HepG2 (cell line): ENCODE data around the gene DLG2. TPM values are rescaled to one million over a fixed set of nuclear protein-coding genes. Genes with fewer than 3 reads are reported as not detected.

Source experiments
- ATAC-seq: fragments of 200-7000 bp; cut with Tn5 transposase; 3 replicates; pipeline ENCODE4 v1.9.1; 2020; ENCODE audit warnings: mild to moderate bottlenecking, moderate library complexity
- BruUV-seq: library from RNA; stranded (reverse); fragments of 400-500 nt; replicated peaks from 2 replicates; lab custom pipeline; 2021; lab: Mats Ljungman, UMichigan
- CTCF ChIA-PET: fragments of 300-600 bp; formaldehyde crosslinking; extraction: SDS; loops from one replicate; lab custom pipeline; 2021; ENCODE audit warnings: low total read pairs, inconsistent platforms, low intra/inter-chr PET ratio; lab: Yijun Ruan, JAX
- POLR2A ChIA-PET: fragments of 350-600 bp; sonication (Branson Sonifier 250); formaldehyde crosslinking; loops from one replicate; lab custom pipeline; 2020; ENCODE audit warnings: antibody characterized with exemption, inconsistent platforms; lab: Yijun Ruan, JAX
- DNase-seq: peaks from one replicate; pipeline ENCODE4 v3.0.0-alpha.2; 2015; ENCODE audit warnings: low spot score
- FAIRE-seq: peaks from 3 replicates; lab custom pipeline; 2011; peaks lifted over from hg19 to GRCh38; lab: Jason Lieb, UNC
- H2AFZ ChIP-seq: one replicate; pipeline ENCODE4 v1.6.1; 2011; ENCODE audit warnings: low read length, inconsistent platforms
- H3K27ac ChIP-seq: fragments of 300-600 bp; 3 replicates; pipeline ENCODE4 v1.8.0; 2011; ENCODE audit warnings: mixed run types, mild to moderate bottlenecking, mixed read lengths, low read length, inconsistent platforms; ENCODE audit not compliant: insufficient read depth; ENCODE audit errors: extremely low read length
- H3K27me3 ChIP-seq, 2 experiments: fragments of 200-600 bp in 1 of 2; 2 replicates in 1 of 2; 3 replicates in 1 of 2; pipeline versions ENCODE4 v1.6.0 to v1.8.0; 2011; ENCODE audit warnings: low read length in 2 of 2, mild to moderate bottlenecking in 2 of 2, moderate library complexity in 2 of 2, inconsistent platforms in 1 of 2; ENCODE audit not compliant: insufficient read depth in 2 of 2, control insufficient read depth in 1 of 2
- H3K36me3 ChIP-seq, 2 experiments: fragments of 200-600 bp in 1 of 2; replicated peaks in 1 of 2; 2 replicates in 1 of 2; 3 replicates in 1 of 2; pipeline versions ENCODE4 v1.5.1 to v1.8.0; 2011; ENCODE audit warnings: low read length in 2 of 2, inconsistent platforms in 1 of 2; ENCODE audit not compliant: insufficient read depth in 2 of 2, control insufficient read depth in 1 of 2
- H3K4me1 ChIP-seq: 2 replicates; pipeline ENCODE4 v1.5.1; 2012; ENCODE audit warnings: low read length, inconsistent platforms; ENCODE audit not compliant: insufficient read depth
- H3K4me2 ChIP-seq: 2 replicates; pipeline ENCODE4 v1.6.0; 2011; ENCODE audit warnings: low read depth, low read length, inconsistent platforms
- H3K4me3 ChIP-seq, 3 experiments: fragments of 200-600 bp in 1 of 3; sonication (generic), shearing (Covaris generic) in 1 of 3; replicated peaks in 1 of 3; 2 replicates each; pipeline ENCODE4 v1.5.1; 2011 to 2016; ENCODE audit warnings: low read length in 3 of 3, inconsistent platforms in 2 of 3, low read depth in 2 of 3, mild to moderate bottlenecking in 2 of 3, control low read depth in 1 of 3, mixed read lengths in 1 of 3; ENCODE audit not compliant: insufficient read depth in 1 of 3
- H3K79me2 ChIP-seq: one replicate; pipeline ENCODE4 v1.6.1; 2011; ENCODE audit warnings: low read length, inconsistent platforms; ENCODE audit not compliant: insufficient read depth
- H3K9ac ChIP-seq: 2 replicates; pipeline ENCODE4 v1.6.0; 2011; ENCODE audit warnings: mild to moderate bottlenecking, low read depth, low read length, inconsistent platforms; ENCODE audit not compliant: insufficient read depth
- H3K9me3 ChIP-seq: 2 replicates; pipeline ENCODE4 v1.5.1; 2012; ENCODE audit warnings: mild to moderate bottlenecking, low read length
- H4K20me1 ChIP-seq: 2 replicates; pipeline ENCODE4 v1.6.0; 2011; ENCODE audit warnings: inconsistent platforms, mild to moderate bottlenecking, low read length, moderate library complexity; ENCODE audit not compliant: insufficient read depth
- CTCF ChIP-seq: sonication (generic); formaldehyde crosslinking; IDR thresholded peaks from 2 replicates; pipeline ENCODE4 v1.5.0; 2020; ENCODE audit warnings: mild to moderate bottlenecking, missing genetic modification reagents, moderate library complexity
- KMT2A ChIP-seq: sonication (generic); formaldehyde crosslinking; IDR thresholded peaks from 2 replicates; pipeline ENCODE4 v1.4.0; 2020; ENCODE audit warnings: missing genetic modification reagents
- MAX ChIP-seq: IDR thresholded peaks from 2 replicates; pipeline ENCODE4 v1.6.1; 2012; ENCODE audit warnings: inconsistent platforms
- NR2C2 ChIP-seq: sonication (generic); formaldehyde crosslinking; IDR thresholded peaks from 2 replicates; pipeline ENCODE4 v1.4.0; 2020; ENCODE audit warnings: missing genetic modification reagents, mild to moderate bottlenecking, moderate library complexity, borderline replicate concordance
- SCMH1 ChIP-seq: sonication (generic); formaldehyde crosslinking; IDR thresholded peaks from 2 replicates; pipeline ENCODE4 v1.9.0; 2021; ENCODE audit warnings: missing genetic modification reagents, mild to moderate bottlenecking, borderline replicate concordance
- YEATS2 ChIP-seq: sonication (generic); formaldehyde crosslinking; IDR thresholded peaks from 2 replicates; pipeline ENCODE4 v1.4.0; 2020; ENCODE audit warnings: missing genetic modification reagents, borderline replicate concordance
- ZNF580 ChIP-seq: IDR thresholded peaks from 2 replicates; pipeline ENCODE4 v1.6.1; 2016; ENCODE audit warnings: low read depth, borderline replicate concordance
- WGBS: methylation state at CpG from one replicate; pipeline ENCODE4 v1.1.6; 2017; ENCODE audit warnings: low lambda C conversion rate; 5-methylcytosine and 5-hydroxymethylcytosine counted together
- in situ Hi-C: cut with HindIII; loops from 2 replicates; pipeline ENCODE4 v1.10.0; 2017; ENCODE audit warnings: low pct_unique_long_range_greater_than_20kb; ENCODE audit not compliant: extremely low pct_ligation_motif_present
- intact Hi-C: fragments of 100-400 bp; cut with micrococcal nuclease; formaldehyde crosslinking; loops from one replicate; pipeline ENCODE4 v1.10.0; 2022; ENCODE audit not compliant: unreplicated experiment
- polyA plus RNA-seq, 8 experiments: library from polyadenylated mRNA; depleted of rRNA in 3 of 8; stranded (reverse) in 7 of 8; unstranded in 1 of 8; fragments of >200 nt; fragmentation: Illumina TruSeq in 4 of 8; extraction: Trizol in 4 of 8; gene quantifications; 2 replicates each; pipeline versions ENCODE4 v1.2.1 to v1.2.3, GENCODE V29; 2011 to 2016; ENCODE audit warnings: low read depth in 4 of 8, missing spikeins in 1 of 8, mixed read lengths in 1 of 8; ENCODE audit not compliant: insufficient read depth in 1 of 8
- total RNA-seq, 5 experiments: library from RNA; depleted of rRNA; stranded (reverse); fragments of >200 nt; fragmentation: Illumina TruSeq; extraction: Trizol; gene quantifications; 2 replicates each; pipeline ENCODE4 v1.2.3, GENCODE V29; 2016; ENCODE audit warnings: low read depth in 1 of 5

Gene DLG2
- total and polyA plus RNA-seq, 2 of the 13 experiments (the other 11 are each of a cell fraction or from before 2014, with no cell fraction given), result 0.46 to 1.0 TPM

DNA sequence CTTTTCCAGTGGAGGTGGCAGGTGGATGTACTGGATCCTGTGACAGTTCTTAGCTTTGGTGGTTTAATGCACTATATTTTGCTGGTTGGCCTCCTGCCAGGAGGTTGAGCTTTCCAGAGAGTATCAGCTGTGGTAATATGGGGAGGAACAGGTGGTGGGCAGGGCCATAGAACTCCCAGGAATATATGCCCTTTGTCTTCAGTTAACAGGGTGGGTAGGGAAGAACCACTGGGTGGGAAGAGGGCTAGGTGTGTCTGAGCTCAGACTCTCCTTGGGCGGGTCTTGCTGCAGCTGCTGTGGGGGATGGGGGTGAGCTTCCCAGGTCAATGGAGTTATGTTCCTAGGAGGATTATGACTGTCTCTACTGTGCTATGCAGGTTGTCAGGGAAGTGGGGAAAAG is 203.8 kb downstream of the DLG2 start:
- no peak overlapping the region for H2AFZ ChIP-seq
- H3K4me1 ChIP-seq, result no peaks in the 10 kb centered on the region
- H3K79me2 ChIP-seq, result no peaks in the 10 kb centered on the region
- FAIRE-seq, result no peak
- ChIA-PET CTCF (no interaction called here), POLR2A (no interaction called here)
- WGBS, result no CpG with 5 or more reads among the region's 1 CpG
- no peak for ATAC-seq
- in situ Hi-C loops (no loop called here), intact Hi-C loops (no loop called here)
- H3K9me3 ChIP-seq, result no peaks in the 10 kb centered on the region
- no TSS peak for BruUV-seq
- H3K4me2 ChIP-seq, result no peak overlapping the region
- H3K27ac ChIP-seq, result no peak overlapping the region
- no peak for TF ChIP-seq CTCF (CRISPR knock-in tag)
- DNase-seq, result no peak
- H3K4me3 ChIP-seq, result no peak overlapping the region
- H3K9ac ChIP-seq, result no peak overlapping the region
- H3K36me3 ChIP-seq, result no peaks in the 10 kb centered on the region
- no peaks in the 10 kb centered on the region for H3K27me3 ChIP-seq
- H4K20me1 ChIP-seq, result no peaks in the 10 kb centered on the region

DNA sequence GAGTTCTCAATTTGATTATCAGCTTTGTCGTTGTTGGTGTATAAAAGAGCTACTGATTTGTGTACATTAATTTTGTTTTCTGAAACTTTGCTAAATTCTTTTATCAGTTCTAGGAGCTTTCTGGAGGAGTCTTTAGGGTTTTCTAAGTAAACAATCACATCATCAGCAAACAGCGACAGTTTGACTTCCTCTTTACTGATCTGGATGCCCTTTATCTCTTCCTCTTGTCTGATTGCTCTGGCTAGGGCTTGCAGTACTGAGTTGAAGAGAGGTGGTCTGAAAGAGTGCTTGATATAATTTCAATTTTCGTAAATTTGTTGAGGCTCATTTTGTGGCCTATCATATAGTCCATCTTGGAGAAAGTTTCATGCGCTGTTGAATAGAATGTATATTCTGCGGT is 213.0 kb downstream of the DLG2 start:
- ChIA-PET CTCF (no interaction called here), POLR2A (no interaction called here)
- TF ChIP-seq YEATS2 (CRISPR knock-in tag) (no peak), ZNF580 (CRISPR knock-in tag) (no peak), NR2C2 (no peak), SCMH1 (CRISPR knock-in tag) (no peak), MAX (no peak), KMT2A (CRISPR knock-in tag) (no peak)
- 40% methylated on average over 5 of the region's 5 CpGs for WGBS
- BruUV-seq, result no TSS peak
- ATAC-seq, result no peak
- Histone ChIP-seq H4K20me1 (no peaks in the 10 kb centered on the region), H3K36me3 (no peaks in the 10 kb centered on the region), H3K9ac (no peak overlapping the region), H3K4me1 (no peaks in the 10 kb centered on the region), H3K9me3 (no peaks in the 10 kb centered on the region), H3K27me3 (no peaks in the 10 kb centered on the region), H3K79me2 (no peaks in the 10 kb centered on the region), H2AFZ (no peak overlapping the region), H3K4me3 (no peak overlapping the region), H3K4me2 (no peak overlapping the region), H3K27ac (no peak overlapping the region)
- intact Hi-C loops, result no loop called here
- in situ Hi-C loops, result no loop called here
- FAIRE-seq, result no peak
- DNase-seq, result no peak
